ENCODE results near the gene CCT4. TPM values are rescaled to one million over a fixed set of nuclear protein-coding genes. Genes with fewer than 3 reads are reported as not detected.
A peak's percentile ranks its signal among the peaks of the same experiment; 100 is the strongest.

The CCT4 gene, protein sequence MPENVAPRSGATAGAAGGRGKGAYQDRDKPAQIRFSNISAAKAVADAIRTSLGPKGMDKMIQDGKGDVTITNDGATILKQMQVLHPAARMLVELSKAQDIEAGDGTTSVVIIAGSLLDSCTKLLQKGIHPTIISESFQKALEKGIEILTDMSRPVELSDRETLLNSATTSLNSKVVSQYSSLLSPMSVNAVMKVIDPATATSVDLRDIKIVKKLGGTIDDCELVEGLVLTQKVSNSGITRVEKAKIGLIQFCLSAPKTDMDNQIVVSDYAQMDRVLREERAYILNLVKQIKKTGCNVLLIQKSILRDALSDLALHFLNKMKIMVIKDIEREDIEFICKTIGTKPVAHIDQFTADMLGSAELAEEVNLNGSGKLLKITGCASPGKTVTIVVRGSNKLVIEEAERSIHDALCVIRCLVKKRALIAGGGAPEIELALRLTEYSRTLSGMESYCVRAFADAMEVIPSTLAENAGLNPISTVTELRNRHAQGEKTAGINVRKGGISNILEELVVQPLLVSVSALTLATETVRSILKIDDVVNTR
- 88.2 TPM for total RNA-seq
- long read RNA-seq, transcript CCT4-201 (14 exons, 2,520 nt), result major isoform, 182 of 185 reads
- long read RNA-seq, partial matches to known transcripts, result 3 of 185 reads
- long read RNA-seq, other reads (novel, unspliced or antisense), result 0 of 185 reads

DNA sequence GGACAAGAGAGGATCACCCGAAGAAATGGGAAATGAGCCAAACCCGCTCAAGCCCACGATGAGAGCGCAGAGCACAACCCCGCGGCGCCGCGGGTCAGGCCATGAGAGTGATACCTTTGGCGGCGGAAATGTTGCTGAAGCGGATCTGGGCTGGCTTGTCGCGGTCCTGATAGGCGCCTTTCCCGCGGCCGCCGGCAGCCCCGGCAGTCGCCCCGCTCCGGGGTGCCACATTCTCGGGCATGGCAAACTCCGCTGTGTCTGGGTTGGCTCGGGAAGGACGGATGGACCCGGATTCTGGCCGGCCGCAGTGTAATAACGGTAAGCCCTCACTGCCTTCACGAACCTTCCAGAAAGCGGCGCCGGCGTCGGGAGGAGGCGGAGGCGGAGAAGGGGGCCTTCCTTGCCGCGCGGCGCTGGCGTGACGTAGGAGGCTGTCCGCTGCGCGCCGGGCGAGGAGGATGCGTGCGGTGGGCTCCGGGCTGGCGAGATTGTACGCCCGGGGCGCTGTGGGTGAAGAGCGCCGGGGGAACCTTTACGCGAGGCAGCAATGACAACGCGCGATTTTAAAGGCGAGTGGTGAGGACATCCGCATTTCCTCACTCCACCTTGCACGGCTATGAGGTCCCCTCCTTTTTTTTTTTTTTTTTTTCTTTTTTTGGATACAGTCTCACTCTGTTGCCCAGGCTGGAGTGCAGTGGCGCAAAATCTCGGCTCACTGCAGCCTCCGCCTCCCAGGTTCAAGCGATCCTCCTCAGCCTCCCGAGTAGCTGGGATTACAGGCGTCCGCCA, at the start of gene CCT4:
Gene CCT4, minus strand, starts transcription at position 390 of the 789 bp plus-strand sequence. Its CDS starts 149 bp downstream, at position 241.
- peak within 1 kb of the TSS; percentile 99 for H3K27ac ChIP-seq
- intact Hi-C loops (cut with DNase I), result no loop called here
- ATAC-seq (peak; percentile 98), DNase-seq (peak; percentile 94)
- peak within 1 kb of the TSS; percentile 77 for H3K4me3 ChIP-seq
- H3K9me3 ChIP-seq, result no peaks in the 10 kb centered on the region
- peaks cover 16% of the 10 kb centered on the region for H3K4me1 ChIP-seq
- TF ChIP-seq, protein P1, sequence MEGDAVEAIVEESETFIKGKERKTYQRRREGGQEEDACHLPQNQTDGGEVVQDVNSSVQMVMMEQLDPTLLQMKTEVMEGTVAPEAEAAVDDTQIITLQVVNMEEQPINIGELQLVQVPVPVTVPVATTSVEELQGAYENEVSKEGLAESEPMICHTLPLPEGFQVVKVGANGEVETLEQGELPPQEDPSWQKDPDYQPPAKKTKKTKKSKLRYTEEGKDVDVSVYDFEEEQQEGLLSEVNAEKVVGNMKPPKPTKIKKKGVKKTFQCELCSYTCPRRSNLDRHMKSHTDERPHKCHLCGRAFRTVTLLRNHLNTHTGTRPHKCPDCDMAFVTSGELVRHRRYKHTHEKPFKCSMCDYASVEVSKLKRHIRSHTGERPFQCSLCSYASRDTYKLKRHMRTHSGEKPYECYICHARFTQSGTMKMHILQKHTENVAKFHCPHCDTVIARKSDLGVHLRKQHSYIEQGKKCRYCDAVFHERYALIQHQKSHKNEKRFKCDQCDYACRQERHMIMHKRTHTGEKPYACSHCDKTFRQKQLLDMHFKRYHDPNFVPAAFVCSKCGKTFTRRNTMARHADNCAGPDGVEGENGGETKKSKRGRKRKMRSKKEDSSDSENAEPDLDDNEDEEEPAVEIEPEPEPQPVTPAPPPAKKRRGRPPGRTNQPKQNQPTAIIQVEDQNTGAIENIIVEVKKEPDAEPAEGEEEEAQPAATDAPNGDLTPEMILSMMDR (IDR thresholded peaks at IDR 0.05), result no peak
- peaks cover 23% of the 10 kb centered on the region for H3K36me3 ChIP-seq
- H3K27me3 ChIP-seq, result no peaks in the 10 kb centered on the region

DNA sequence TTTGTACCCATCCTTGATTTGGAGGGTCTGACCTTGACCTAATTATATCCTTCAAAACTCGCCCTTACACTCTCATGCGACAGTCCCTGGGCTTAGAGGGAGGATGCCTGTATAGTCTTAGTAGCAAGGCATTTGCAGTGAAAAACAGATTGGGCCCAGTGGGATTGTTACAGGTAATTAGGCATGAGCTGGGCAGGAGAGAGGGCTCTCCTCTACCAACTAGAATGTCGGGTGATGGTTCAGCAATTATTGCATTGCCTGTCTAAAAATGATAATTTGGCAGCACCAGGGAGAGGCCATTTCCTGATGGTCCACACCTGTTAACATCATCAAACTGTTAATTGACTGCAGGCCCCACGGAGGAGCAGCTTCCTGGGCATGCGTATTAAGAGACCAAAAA, 49.4 kb upstream of the CCT4 start:
- Histone ChIP-seq H3K36me3 (no peaks in the 10 kb centered on the region), H3K4me3 (no peak overlapping the region), H3K9me3 (no peaks in the 10 kb centered on the region), H3K27ac (no peak overlapping the region), H3K4me1 (no peaks in the 10 kb centered on the region), H3K27me3 (no peaks in the 10 kb centered on the region)
- TF ChIP-seq, protein P1 (IDR thresholded peaks at IDR 0.05), result no peak
- ATAC-seq, result no peak
- intact Hi-C loops (cut with DNase I), result no loop called here
- no peak for DNase-seq

DNA sequence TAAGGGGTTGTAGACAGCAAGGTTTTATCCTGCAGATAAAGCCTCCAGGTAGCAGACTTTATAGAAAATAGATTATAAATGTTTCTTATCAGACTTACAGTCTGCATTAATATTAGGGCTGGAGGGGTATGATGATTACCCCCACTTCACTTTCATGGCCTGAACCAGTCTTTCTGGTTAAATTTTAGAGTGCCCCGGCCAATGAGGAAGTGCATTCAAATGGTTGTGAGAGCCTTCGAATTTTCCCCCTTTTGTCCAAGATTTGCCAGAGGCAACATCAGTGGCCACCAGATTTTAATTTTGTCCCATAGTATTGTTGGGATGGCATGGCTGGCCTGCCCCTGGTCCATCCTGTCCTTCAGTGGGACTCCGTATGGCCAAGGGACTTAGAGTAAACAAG, 48.6 kb upstream of the CCT4 start:
- intact Hi-C loops (cut with DNase I), result no loop called here
- TF ChIP-seq, protein P1 (IDR thresholded peaks at IDR 0.05), result no peak
- H3K27me3 ChIP-seq, result no peaks in the 10 kb centered on the region
- H3K4me1 ChIP-seq, result no peaks in the 10 kb centered on the region
- no peak for DNase-seq
- H3K36me3 ChIP-seq, result no peaks in the 10 kb centered on the region
- no peak for ATAC-seq
- H3K4me3 ChIP-seq, result no peak overlapping the region
- no peaks in the 10 kb centered on the region for H3K9me3 ChIP-seq
- no peak overlapping the region for H3K27ac ChIP-seq

DNA sequence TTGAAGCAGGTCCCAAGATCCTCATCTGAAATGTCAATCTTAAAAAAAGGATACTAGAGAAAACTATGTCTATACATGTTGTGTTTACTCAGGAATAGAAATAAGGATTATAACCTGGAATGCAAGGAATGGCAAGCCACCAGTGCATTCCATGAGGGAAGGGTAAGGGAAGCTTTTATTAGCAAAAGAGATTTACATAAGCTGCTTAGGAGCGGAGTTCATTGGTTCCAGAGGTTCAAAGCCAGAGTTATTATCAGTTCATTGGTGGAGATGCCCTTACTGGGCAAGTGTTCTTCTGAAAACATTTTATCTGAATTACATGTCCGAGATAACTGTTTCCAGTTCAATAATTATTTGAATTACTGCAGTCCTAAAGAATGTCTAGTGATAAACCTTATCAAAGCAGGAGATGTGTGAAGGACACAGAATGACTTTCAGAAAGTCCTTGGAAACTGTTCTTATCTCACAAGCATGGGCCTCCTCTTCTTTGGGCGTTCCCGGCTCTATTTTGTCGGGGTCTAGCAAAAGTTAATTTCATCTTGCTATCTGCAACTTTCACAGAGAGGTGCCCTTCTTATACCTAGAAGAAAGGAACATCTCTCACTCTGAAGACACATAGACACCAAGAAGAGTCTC, 40.5 kb upstream of the CCT4 start:
- Histone ChIP-seq H3K9me3 (no peaks in the 10 kb centered on the region), H3K27ac (no peak overlapping the region), H3K4me1 (no peaks in the 10 kb centered on the region), H3K36me3 (no peaks in the 10 kb centered on the region), H3K4me3 (no peak overlapping the region), H3K27me3 (no peaks in the 10 kb centered on the region)
- TF ChIP-seq, protein P1 (IDR thresholded peaks at IDR 0.05), result no peak
- no peak for ATAC-seq
- intact Hi-C loops (cut with DNase I), result no loop called here
- DNase-seq, result no peak

Measured in upper lobe of right lung (tissue), 1 donor.